Esophagus squamous epithelium (tissue), 5 donors: ENCODE data around the gene WDR46. TPM values are rescaled to one million over a fixed set of nuclear protein-coding genes. Genes with fewer than 3 reads are reported as not detected.
"Not testable (repeated sequence)": the region's sequence is repeated elsewhere in the genome, so short reads cannot be mapped to it uniquely, and the experiment has no call there.

Experiments used
- DNase-seq: peaks from one replicate; lab custom pipeline; 2025; lab: John Stamatoyannopoulos, UW
- H3K27ac ChIP-seq, 4 donors: fragments of 200-600 bp; sonication (generic); one replicate each; pipeline ENCODE4 v1.5.1; 2016 to 2019; ENCODE audit warnings: mild to moderate bottlenecking in 1 of 4
- H3K27me3 ChIP-seq, 4 donors: fragments of 200-600 bp; sonication (generic); 1 replicate in 3 of 4; 2 replicates in 1 of 4; pipeline versions ENCODE4 v1.5.1 to v1.6.0; 2017 to 2021; ENCODE audit warnings: antibody characterized with exemption in 1 of 4
- H3K36me3 ChIP-seq, 3 donors: fragments of 200-600 bp; sonication (generic); one replicate each; pipeline ENCODE4 v1.5.1; 2016 to 2019
- H3K4me1 ChIP-seq, 3 donors: fragments of 200-600 bp; sonication (generic); one replicate each; pipeline ENCODE4 v1.5.1; 2017 to 2019
- H3K4me3 ChIP-seq, 4 donors: fragments of 200-600 bp; sonication (generic); 1 replicate in 3 of 4; 2 replicates in 1 of 4; pipeline ENCODE4 v1.5.1; 2016 to 2019; ENCODE audit warnings: mild to moderate bottlenecking in 2 of 4, moderate library complexity in 1 of 4
- H3K9me3 ChIP-seq, 3 donors: fragments of 200-600 bp; sonication (generic); one replicate each; pipeline ENCODE4 v1.5.1; 2016 to 2019
- CTCF ChIP-seq, 6 experiments: fragments of 450-650 bp in 4 of 6; fragments of 200-600 bp in 2 of 6; sonication (generic) in 2 of 6; IDR thresholded peaks; one replicate each; pipeline ENCODE4 v1.5.1; 2016 to 2019; ENCODE audit warnings: antibody characterized with exemption in 6 of 6, mild to moderate bottlenecking in 4 of 6, moderate library complexity in 4 of 6
- POLR2A ChIP-seq, 4 donors: fragments of 450-650 bp; IDR thresholded peaks; one replicate each; pipeline ENCODE4 v1.6.1; 2017; ENCODE audit warnings: antibody characterized with exemption in 4 of 4, mild to moderate bottlenecking in 4 of 4, moderate library complexity in 3 of 4
- WGBS, 2 donors: methylation state at CpG; one replicate each; pipeline ENCODE4 v1.1.5; 2018; 5-methylcytosine and 5-hydroxymethylcytosine counted together
- intact Hi-C: fragments of 100-400 bp; cut with DNase I; formaldehyde crosslinking; loops from one replicate; pipeline ENCODE4 v1.15.0; 2022
- total RNA-seq, 4 donors: library from RNA; depleted of rRNA; stranded (reverse); fragments of >200 nt; gene quantifications; one replicate each; pipeline ENCODE4 v1.1.0, GENCODE V29; 2016
- donor health status: DM: yes; HTN: yes; CAD: no.

The WDR46 gene
- total RNA-seq, 4 donors from 2014 or later: 30.0 to 62.3 (median 55.6) TPM

GRCh38 chr6:33264015-33264414 is 25.0 kb downstream of the WDR46 start:
- 81 to 90% methylated on average over 5 of the region's 7 CpGs for WGBS, 2 donors
- no peaks in the 10 kb centered on the region for H3K9me3 ChIP-seq

GRCh38 chr6:33262490-33262889 is 26.5 kb downstream of the WDR46 start:
- intact Hi-C loops, H3K27me3 ChIP-seq, H3K4me3 ChIP-seq, H3K27ac ChIP-seq, DNase-seq, H3K9me3 ChIP-seq: not testable (repeated sequence)
- WGBS, 2 donors: 92 to 98% methylated on average over 3 of the region's 3 CpGs
- H3K4me1 ChIP-seq: peaks cover 0 to 26% (median 4%) of the 10 kb centered on the region in 3 donors
- peaks cover 7 to 92% (median 29%) of the 10 kb centered on the region in 3 donors for H3K36me3 ChIP-seq

More at GRCh38 chr6:33264015-33264414, 25.0 kb downstream of the WDR46 start:
- H3K27me3 ChIP-seq: no peaks in the 10 kb centered on the region
- no peak for DNase-seq
- no peak overlapping the region for H3K4me3 ChIP-seq
- TF ChIP-seq POLR2A (IDR thresholded peaks at IDR 0.05) (no peak), CTCF (IDR thresholded peaks at IDR 0.05) (no peak)
- peaks cover 0 to 26% (median 4%) of the 10 kb centered on the region in 3 donors for H3K4me1 ChIP-seq
- H3K27ac ChIP-seq: no peak overlapping the region
- peaks cover 10 to 94% (median 38%) of the 10 kb centered on the region in 3 donors for H3K36me3 ChIP-seq
- intact Hi-C loops: no loop called here

GRCh38 chr6:33259032-33259431 is 30.0 kb downstream of the WDR46 start:
- peaks cover 0 to 65% (median 6%) of the 10 kb centered on the region in 3 donors for H3K36me3 ChIP-seq
- WGBS, 2 donors: 76 to 79% methylated on average over 5 of the region's 5 CpGs

GRCh38 chr6:33254591-33254990 is 34.4 kb downstream of the WDR46 start:
- H3K4me3 ChIP-seq: no peak overlapping the region
- H3K27ac ChIP-seq: no peak overlapping the region
- H3K9me3 ChIP-seq: no peaks in the 10 kb centered on the region
- WGBS, 2 donors: 74 to 85% methylated on average over 4 of the region's 4 CpGs
- no peaks in the 10 kb centered on the region for H3K27me3 ChIP-seq
- H3K4me1 ChIP-seq: peaks cover 13 to 15% (median 13%) of the 10 kb centered on the region in 3 donors
- DNase-seq: no peak
- H3K36me3 ChIP-seq: peaks cover 0 to 45% (median 0%) of the 10 kb centered on the region in 3 donors
- TF ChIP-seq POLR2A (IDR thresholded peaks at IDR 0.05) (no peak), CTCF (IDR thresholded peaks at IDR 0.05) (no peak)
- intact Hi-C loops: no loop called here

More at GRCh38 chr6:33259032-33259431, 30.0 kb downstream of the WDR46 start:
- intact Hi-C loops: no loop called here
- Histone ChIP-seq H3K27me3 (no peaks in the 10 kb centered on the region), H3K9me3 (no peaks in the 10 kb centered on the region), H3K4me3 (no peak overlapping the region), H3K4me1 (peaks cover 0 to 14% (median 4%) of the 10 kb centered on the region in 3 donors), H3K27ac (no peak overlapping the region)
- no peak for TF ChIP-seq POLR2A (IDR thresholded peaks at IDR 0.05)
- TF ChIP-seq CTCF (IDR thresholded peaks at IDR 0.05): no peak
- DNase-seq: no peak

- intact Hi-C loops: no loop called here
- TF ChIP-seq CTCF (IDR thresholded peaks at IDR 0.05) (no peak), POLR2A (IDR thresholded peaks at IDR 0.05) (no peak)
- Histone ChIP-seq H3K27me3 (no peaks in the 10 kb centered on the region), H3K36me3 (peaks cover 0 to 29% (median 0%) of the 10 kb centered on the region in 3 donors), H3K27ac (no peak overlapping the region), H3K9me3 (no peaks in the 10 kb centered on the region), H3K4me1 (peaks cover 13 to 30% (median 23%) of the 10 kb centered on the region in 3 donors), H3K4me3 (no peak overlapping the region)
- DNase-seq: no peak
Measured at GRCh38 chr6:33252759-33253158, 36.3 kb downstream of the WDR46 start.
